PC-9 (cell line): ENCODE results near the gene UHRF2.

Experiments
- EZH2 ChIP-seq: fragments of 200-600 bp; sonication (generic); IDR thresholded peaks from 2 replicates; pipeline ENCODE4 v1.8.0; 2017; ENCODE audit warnings: antibody characterized with exemption, low read depth
- TF ChIP-seq, protein P1 (sequence below): fragments of 200-600 bp; sonication (generic); conservative IDR thresholded peaks from 2 replicates; pipeline ENCODE4 v1.6.1; 2017; ENCODE audit warnings: mixed run types, antibody characterized with exemption, mild to moderate bottlenecking, moderate library complexity

DNA sequence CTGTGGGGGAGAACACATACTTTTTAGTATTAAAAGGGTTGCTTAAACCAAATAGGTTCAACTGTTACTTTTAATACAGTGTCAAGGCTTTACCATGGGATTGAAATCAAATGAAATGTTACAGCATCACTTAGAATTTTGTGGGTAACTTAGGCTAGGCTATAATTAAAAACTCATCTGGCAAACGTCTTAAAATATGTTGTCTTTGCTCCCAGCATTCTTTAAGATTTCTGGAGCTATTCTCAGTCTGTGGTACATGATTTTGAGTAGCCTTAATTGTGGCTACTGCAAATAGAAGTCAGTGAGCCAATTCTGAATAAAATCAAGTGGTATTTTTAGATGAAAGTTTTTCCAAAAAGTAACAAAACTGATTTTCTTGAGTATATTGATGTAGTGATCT is 30.7 kb downstream of the UHRF2 start:
- TF ChIP-seq, protein P1, sequence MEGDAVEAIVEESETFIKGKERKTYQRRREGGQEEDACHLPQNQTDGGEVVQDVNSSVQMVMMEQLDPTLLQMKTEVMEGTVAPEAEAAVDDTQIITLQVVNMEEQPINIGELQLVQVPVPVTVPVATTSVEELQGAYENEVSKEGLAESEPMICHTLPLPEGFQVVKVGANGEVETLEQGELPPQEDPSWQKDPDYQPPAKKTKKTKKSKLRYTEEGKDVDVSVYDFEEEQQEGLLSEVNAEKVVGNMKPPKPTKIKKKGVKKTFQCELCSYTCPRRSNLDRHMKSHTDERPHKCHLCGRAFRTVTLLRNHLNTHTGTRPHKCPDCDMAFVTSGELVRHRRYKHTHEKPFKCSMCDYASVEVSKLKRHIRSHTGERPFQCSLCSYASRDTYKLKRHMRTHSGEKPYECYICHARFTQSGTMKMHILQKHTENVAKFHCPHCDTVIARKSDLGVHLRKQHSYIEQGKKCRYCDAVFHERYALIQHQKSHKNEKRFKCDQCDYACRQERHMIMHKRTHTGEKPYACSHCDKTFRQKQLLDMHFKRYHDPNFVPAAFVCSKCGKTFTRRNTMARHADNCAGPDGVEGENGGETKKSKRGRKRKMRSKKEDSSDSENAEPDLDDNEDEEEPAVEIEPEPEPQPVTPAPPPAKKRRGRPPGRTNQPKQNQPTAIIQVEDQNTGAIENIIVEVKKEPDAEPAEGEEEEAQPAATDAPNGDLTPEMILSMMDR: no peak
- no peak for TF ChIP-seq EZH2
